GM21717 (cell line): ENCODE data around the gene DNAJC6.
"Not testable (repeated sequence)": the region's sequence is repeated elsewhere in the genome, so short reads cannot be mapped to it uniquely, and the experiment has no call there.

Experiments used
- ATAC-seq: cut with Tn5 transposase; IDR thresholded peaks from one replicate; pipeline ENCODE4 v1.9.1; 2021; ENCODE audit warnings: mild to moderate bottlenecking, moderate library complexity; ENCODE audit not compliant: unreplicated experiment

Gene DNAJC6

GRCh38 chr1:65355031-65355712, 45.8 kb downstream of the DNAJC6 start:
- ATAC-seq, result no peak

GRCh38 chr1:65357291-65357960, 48.1 kb downstream of the DNAJC6 start:
- no peak for ATAC-seq

- ATAC-seq, result no peak
Observed at GRCh38 chr1:65359888-65360287, 50.5 kb downstream of the DNAJC6 start.

- no peak for ATAC-seq
Observed at GRCh38 chr1:65360648-65361047, 51.3 kb downstream of the DNAJC6 start.

- no peak for ATAC-seq
Observed at GRCh38 chr1:65362545-65362944, 53.2 kb downstream of the DNAJC6 start.

GRCh38 chr1:65363484-65363883, 54.1 kb downstream of the DNAJC6 start:
- no peak for ATAC-seq

- no peak for ATAC-seq
Observed at GRCh38 chr1:65368403-65368802, 59.1 kb downstream of the DNAJC6 start.

- no peak for ATAC-seq
Observed at GRCh38 chr1:65371544-65371943, 62.2 kb downstream of the DNAJC6 start.

GRCh38 chr1:65372557-65372956, 63.2 kb downstream of the DNAJC6 start:
- no peak for ATAC-seq

- no peak for ATAC-seq
Observed at GRCh38 chr1:65377496-65378246, 68.3 kb downstream of the DNAJC6 start.

- no peak for ATAC-seq
Observed at GRCh38 chr1:65378247-65378946, 69.1 kb downstream of the DNAJC6 start.

- ATAC-seq, result not testable (repeated sequence)
Observed at GRCh38 chr1:65384426-65384825, 75.1 kb downstream of the DNAJC6 start.

GRCh38 chr1:65386439-65386838, 77.1 kb downstream of the DNAJC6 start:
- no peak for ATAC-seq

GRCh38 chr1:65387821-65388220, 78.5 kb downstream of the DNAJC6 start:
- no peak for ATAC-seq

GRCh38 chr1:65388908-65389695, 79.8 kb downstream of the DNAJC6 start:
- ATAC-seq, result no peak

- no peak for ATAC-seq
Observed at GRCh38 chr1:65392497-65392896, 83.2 kb downstream of the DNAJC6 start.

GRCh38 chr1:65393347-65393746, 84.0 kb downstream of the DNAJC6 start:
- peak; percentile 96 for ATAC-seq

GRCh38 chr1:65393928-65394327, 84.6 kb downstream of the DNAJC6 start:
- no peak for ATAC-seq

GRCh38 chr1:65395887-65396612, 86.7 kb downstream of the DNAJC6 start:
- no peak for ATAC-seq

- no peak for ATAC-seq
Observed at GRCh38 chr1:65398083-65398482, 88.7 kb downstream of the DNAJC6 start.
